Endothelial cell of umbilical vein (primary cell): ENCODE results near the gene PIK3R6. TPM values are rescaled to one million over a fixed set of nuclear protein-coding genes. Genes with fewer than 3 reads are reported as not detected.

Experiments
- BruUV-seq: library from RNA; stranded (reverse); fragments of 400-500 nt; replicated peaks from 2 replicates; lab custom pipeline; 2021; lab: Mats Ljungman, UMichigan
- CTCF ChIA-PET: fragments of 300-600, 350-600 bp; sonication (Branson Sonifier 250); formaldehyde crosslinking; loops from one replicate; lab custom pipeline; 2021; ENCODE audit warnings: antibody characterized with exemption, inconsistent platforms; lab: Charles Lee
- POLR2A ChIA-PET: fragments of 300-600, 350-600 bp; sonication (Branson Sonifier 250); formaldehyde crosslinking; loops from one replicate; lab custom pipeline; 2021; ENCODE audit warnings: antibody characterized with exemption, inconsistent platforms; lab: Charles Lee
- DNase-seq: peaks from one replicate; pipeline ENCODE4 v3.0.0-alpha.2; 2011; ENCODE audit warnings: low read depth, low spot score
- FAIRE-seq: peaks from 2 replicates; lab custom pipeline; 2011; peaks lifted over from hg19 to GRCh38; lab: Jason Lieb, UNC
- H2AFZ ChIP-seq: 2 replicates; pipeline ENCODE4 v1.6.0; 2012; ENCODE audit warnings: low read depth, low read length, control low read depth, inconsistent platforms
- H3K27ac ChIP-seq: 2 replicates; pipeline ENCODE4 v1.5.1; 2011; ENCODE audit warnings: low read depth, mild to moderate bottlenecking, control low read depth, low read length, moderate library complexity; ENCODE audit not compliant: insufficient read depth
- H3K27me3 ChIP-seq, 2 experiments: 2 replicates each; pipeline versions ENCODE4 v1.6.0 to v1.6.1; 2011; ENCODE audit warnings: low read length in 2 of 2, mixed read lengths in 1 of 2; ENCODE audit not compliant: control insufficient read depth in 2 of 2, insufficient read depth in 2 of 2
- H3K36me3 ChIP-seq, 2 experiments: 2 replicates in 1 of 2; 3 replicates in 1 of 2; pipeline ENCODE4 v1.5.1; 2011; ENCODE audit warnings: low read length in 2 of 2, mild to moderate bottlenecking in 1 of 2, moderate library complexity in 1 of 2; ENCODE audit not compliant: control insufficient read depth in 2 of 2, insufficient read depth in 2 of 2; ENCODE audit errors: extremely low read depth in 1 of 2
- H3K4me1 ChIP-seq: 3 replicates; pipeline ENCODE4 v1.5.1; 2011; ENCODE audit warnings: mild to moderate bottlenecking, low read length; ENCODE audit not compliant: control insufficient read depth, insufficient read depth; ENCODE audit errors: extremely low read depth
- H3K4me2 ChIP-seq: 2 replicates; pipeline ENCODE4 v1.6.1; 2011; ENCODE audit warnings: low read length, control low read depth, mixed read lengths; ENCODE audit not compliant: insufficient read depth
- H3K4me3 ChIP-seq, 3 experiments: fragments of 200-600 bp in 1 of 3; sonication (generic), shearing (Covaris generic) in 1 of 3; replicated peaks in 1 of 3; 2 replicates each; pipeline ENCODE4 v1.5.1; 2011 to 2016; ENCODE audit warnings: control low read depth in 3 of 3, low read length in 3 of 3, mild to moderate bottlenecking in 2 of 3, inconsistent platforms in 1 of 3, low read depth in 1 of 3, moderate library complexity in 1 of 3; ENCODE audit not compliant: insufficient read depth in 1 of 3
- H3K79me2 ChIP-seq: 2 replicates; pipeline ENCODE4 v1.6.0; 2012; ENCODE audit warnings: low read length, inconsistent platforms; ENCODE audit not compliant: control insufficient read depth, insufficient read depth
- H3K9ac ChIP-seq: replicated peaks from 2 replicates; pipeline ENCODE3; 2011; ENCODE audit warnings: low read length, control low read depth; ENCODE audit not compliant: insufficient read depth; ENCODE audit errors: extremely low read depth
- H3K9me1 ChIP-seq: replicated peaks from 3 replicates; pipeline ENCODE4 v1.6.0; 2011; ENCODE audit warnings: mild to moderate bottlenecking, low read length; ENCODE audit not compliant: control insufficient read depth, insufficient read depth; ENCODE audit errors: extremely low read depth
- H3K9me3 ChIP-seq: replicated peaks from 2 replicates; pipeline ENCODE4 v1.5.1; 2012; ENCODE audit warnings: low read length, inconsistent platforms; ENCODE audit not compliant: control insufficient read depth, insufficient read depth
- H4K20me1 ChIP-seq: replicated peaks from 2 replicates; pipeline ENCODE3; 2011; ENCODE audit warnings: mild to moderate bottlenecking, low read length; ENCODE audit not compliant: control insufficient read depth, insufficient read depth; ENCODE audit errors: extremely low read depth
- CTCF ChIP-seq, 2 donors: IDR thresholded peaks; 1 replicate in 1 of 2; 2 replicates in 1 of 2; pipeline ENCODE4 v1.5.1; 2011; ENCODE audit warnings: low read length in 2 of 2, mild to moderate bottlenecking in 2 of 2, moderate library complexity in 2 of 2, control low read depth in 1 of 2, inconsistent platforms in 1 of 2, low read depth in 1 of 2; ENCODE audit not compliant: insufficient read depth in 1 of 2; ENCODE audit errors: extremely low read depth in 1 of 2
- FOS ChIP-seq: IDR thresholded peaks from 2 replicates; pipeline ENCODE4 v1.6.1; 2011; ENCODE audit warnings: mild to moderate bottlenecking, low read length, moderate library complexity, borderline replicate concordance; ENCODE audit not compliant: insufficient read depth
- MAX ChIP-seq: IDR thresholded peaks from 2 replicates; pipeline ENCODE4 v1.6.1; 2011; ENCODE audit not compliant: insufficient read depth, insufficient read length
- MYC ChIP-seq: IDR thresholded peaks from one replicate; pipeline ENCODE4 v1.6.1; 2011; ENCODE audit warnings: mild to moderate bottlenecking, low read depth, low read length
- POLR2A ChIP-seq: IDR thresholded peaks from 2 replicates; pipeline ENCODE4 v1.6.1; 2012; ENCODE audit warnings: low read depth, mild to moderate bottlenecking, control low read depth, low read length
- POLR2AphosphoS5 ChIP-seq: IDR thresholded peaks from 2 replicates; pipeline ENCODE4 v1.6.1; 2012; ENCODE audit warnings: low read depth, mild to moderate bottlenecking, control low read depth, low read length, moderate library complexity; ENCODE audit not compliant: insufficient read depth
- dilution Hi-C: fragments of 300-500 bp; cut with MboI; formaldehyde crosslinking; loops from one replicate; pipeline ENCODE4 v1.15.0; 2019; ENCODE audit warnings: low sequenced_read_pairs; ENCODE audit not compliant: extremely low pct_ligation_motif_present
- intact Hi-C: fragments of 100-400 bp; cut with micrococcal nuclease; formaldehyde crosslinking; loops from one replicate; pipeline ENCODE4 v1.10.0; 2022
- polyA plus RNA-seq, 4 experiments: library from polyadenylated mRNA; depleted of rRNA in 3 of 4; stranded (reverse) in 3 of 4; unstranded in 1 of 4; fragments of >200 nt; gene quantifications; 2 replicates each; pipeline versions ENCODE4 v1.2.1 to v1.2.3, GENCODE V29; 2011 to 2012; ENCODE audit warnings: missing spikeins in 1 of 4
- total RNA-seq: library from RNA; stranded (reverse); gene quantifications from 2 replicates; pipeline ENCODE4 v1.2.3, GENCODE V29; 2021

Gene PIK3R6
- total and polyA plus RNA-seq, 2 donors (not counting 3 experiments of a cell fraction or from before 2014, with no cell fraction given): not detected

GRCh38 chr17:8859027-8859803, 8.3 kb downstream of the PIK3R6 start:
- DNase-seq (no peak), FAIRE-seq (no peak)
- no peaks in the 10 kb centered on the region for H3K9me1 ChIP-seq
- ChIA-PET CTCF (no interaction called here), POLR2A (no interaction called here)
- H3K27ac ChIP-seq: no peak overlapping the region
- no peaks in the 10 kb centered on the region for H3K36me3 ChIP-seq
- no peaks in the 10 kb centered on the region for H3K27me3 ChIP-seq
- BruUV-seq: no TSS peak
- H3K79me2 ChIP-seq: no peaks in the 10 kb centered on the region
- TF ChIP-seq POLR2A (no peak), CTCF (IDR thresholded peaks at IDR 0.05; ENCODE audit: extremely low read depth in 1 of 2, insufficient read depth in 1 of 2, low read depth in 1 of 2, low read length in 2 of 2) (no peak), POLR2AphosphoS5 (no peak), MYC (no peak), FOS (no peak), MAX (no peak)
- no peaks in the 10 kb centered on the region for H3K9me3 ChIP-seq
- dilution Hi-C loops (no loop called here), intact Hi-C loops (no loop called here)
- no peaks in the 10 kb centered on the region for H4K20me1 ChIP-seq
- no peak overlapping the region for H3K9ac ChIP-seq
- H3K4me3 ChIP-seq: no peak overlapping the region
- H3K4me2 ChIP-seq: no peak overlapping the region
- no peak overlapping the region for H2AFZ ChIP-seq
- H3K4me1 ChIP-seq: no peaks in the 10 kb centered on the region
